GM21390 (cell line): Measurements from ENCODE around the gene DNAH3.

Experiments
- ATAC-seq: cut with Tn5 transposase; IDR thresholded peaks from one replicate; pipeline ENCODE4 v1.9.1; 2021; ENCODE audit not compliant: unreplicated experiment

DNAH3 gene

GRCh38 chr16:20887207-20887606 lies 263.4 kb downstream of the DNAH3 start:
- ATAC-seq, result no peak

GRCh38 chr16:20886320-20886719 lies 264.3 kb downstream of the DNAH3 start:
- ATAC-seq, result no peak

GRCh38 chr16:20884240-20884556 lies 266.4 kb downstream of the DNAH3 start:
- no peak for ATAC-seq

DNA sequence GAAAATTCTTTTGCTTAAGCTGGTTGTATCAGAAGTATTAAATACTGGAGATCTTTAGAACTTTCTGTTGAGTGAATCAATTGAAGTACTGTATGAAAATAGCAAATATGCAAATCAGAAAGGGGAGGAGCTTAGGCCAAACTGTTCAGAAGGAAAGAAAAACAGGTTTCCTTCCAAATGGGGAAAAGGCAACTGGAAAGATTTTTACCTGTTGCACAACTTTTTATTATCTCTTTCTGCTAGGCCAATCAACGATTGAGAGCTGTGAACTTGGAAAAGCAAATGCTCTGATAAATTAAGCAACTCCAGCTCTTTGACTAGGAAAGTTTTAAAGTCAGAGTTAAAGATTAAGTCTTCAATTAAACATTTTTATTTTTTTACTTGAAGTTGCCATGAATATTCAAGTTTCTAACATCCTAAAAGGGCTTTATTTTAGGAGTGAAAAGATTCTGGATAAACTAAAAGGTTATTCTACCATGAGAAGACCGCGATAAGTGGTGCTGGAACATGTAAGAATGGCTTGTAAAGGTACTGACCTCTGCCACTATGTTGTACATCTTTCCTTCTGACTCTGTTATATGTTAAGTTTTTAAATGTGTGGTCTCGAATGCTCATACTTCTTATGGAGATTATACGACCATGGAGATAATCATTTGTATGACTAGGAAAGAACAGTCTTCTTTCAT lies 266.9 kb downstream of the DNAH3 start:
- no peak for ATAC-seq
